OCI-LY7 (cell line): Measurements from ENCODE around the gene MMP23B. TPM values are rescaled to one million over a fixed set of nuclear protein-coding genes. Genes with fewer than 3 reads are reported as not detected.

ENCODE experiments used
- BruUV-seq: library from RNA; stranded (reverse); fragments of 400-500 nt; replicated peaks from 2 replicates; lab custom pipeline; 2021; lab: Mats Ljungman, UMichigan
- CTCF ChIA-PET: fragments of 300-600 bp; sonication (Branson Sonifier 250); formaldehyde crosslinking; loops from one replicate; lab custom pipeline; 2022; ENCODE audit warnings: antibody characterized with exemption; ENCODE audit not compliant: unreplicated experiment; lab: Charles Lee
- POLR2A ChIA-PET: fragments of 300-600 bp; sonication (Branson Sonifier 250); formaldehyde crosslinking; loops from one replicate; lab custom pipeline; 2022; ENCODE audit warnings: antibody characterized with exemption; lab: Charles Lee
- DNase-seq: peaks from one replicate; pipeline ENCODE4 v3.0.0-alpha.2; 2015; ENCODE audit warnings: low spot score
- H2AFZ ChIP-seq: fragments of 200-600 bp; sonication (generic), shearing (Covaris generic); 2 replicates; pipeline ENCODE4 v1.6.1; 2014; ENCODE audit warnings: mild to moderate bottlenecking, antibody characterized with exemption, low read length, moderate library complexity
- H3K27ac ChIP-seq: fragments of 200-600 bp; sonication (generic); 2 replicates; pipeline ENCODE4 v1.5.1; 2014; ENCODE audit warnings: mixed run types, low read depth, mild to moderate bottlenecking, moderate library complexity, low read length, inconsistent platforms; ENCODE audit not compliant: poor library complexity, severe bottlenecking
- H3K36me3 ChIP-seq: fragments of 200-600 bp; sonication (generic); 2 replicates; pipeline ENCODE4 v1.6.1; 2014; ENCODE audit warnings: mild to moderate bottlenecking, antibody characterized with exemption, low read length, moderate library complexity, mixed read lengths; ENCODE audit not compliant: insufficient read depth
- H3K4me1 ChIP-seq: fragments of 200-600 bp; sonication (generic); 2 replicates; pipeline ENCODE4 v1.5.1; 2014; ENCODE audit warnings: mild to moderate bottlenecking, low read length; ENCODE audit not compliant: insufficient read depth, poor library complexity, severe bottlenecking
- H3K4me2 ChIP-seq: fragments of 200-600 bp; sonication (generic); 2 replicates; pipeline ENCODE4 v1.6.1; 2014; ENCODE audit warnings: mild to moderate bottlenecking, low read length
- H3K4me3 ChIP-seq: fragments of 200-600 bp; sonication (generic); 2 replicates; pipeline ENCODE4 v1.5.1; 2014; ENCODE audit warnings: mild to moderate bottlenecking, low read depth, low read length; ENCODE audit not compliant: poor library complexity, severe bottlenecking
- H3K79me2 ChIP-seq: fragments of 200-600 bp; sonication (generic); 2 replicates; pipeline ENCODE4 v1.6.1; 2016; ENCODE audit warnings: low read depth, mild to moderate bottlenecking, low read length, moderate library complexity, mixed read lengths; ENCODE audit not compliant: insufficient read depth
- H3K9me2 ChIP-seq: fragments of 200-600 bp; sonication (generic); 2 replicates; pipeline ENCODE4 v1.6.1; 2016; ENCODE audit warnings: mild to moderate bottlenecking, low read length, mixed read lengths; ENCODE audit not compliant: insufficient read depth
- H3K9me3 ChIP-seq: fragments of 200-600 bp; sonication (generic); 2 replicates; pipeline ENCODE4 v1.6.1; 2014; ENCODE audit warnings: mild to moderate bottlenecking, mixed run types, low read length, mixed read lengths
- H4K20me1 ChIP-seq: fragments of 200-600 bp; sonication (generic); 2 replicates; pipeline ENCODE4 v1.6.1; 2014; ENCODE audit warnings: mild to moderate bottlenecking, antibody characterized with exemption, low read length, moderate library complexity, mixed read lengths; ENCODE audit not compliant: insufficient read depth
- EZH2phosphoT487 ChIP-seq: fragments of 200-600 bp; sonication (generic); IDR thresholded peaks from 2 replicates; pipeline ENCODE4 v1.6.1; 2018; ENCODE audit warnings: low read depth, borderline replicate concordance, mild to moderate bottlenecking, mixed run types, antibody characterized with exemption, low read length, moderate library complexity, mixed read lengths
- intact Hi-C: fragments of 100-400 bp; cut with micrococcal nuclease; formaldehyde crosslinking; loops from one replicate; pipeline ENCODE4 v1.10.0; 2022; ENCODE audit not compliant: unreplicated experiment
- total RNA-seq, 2 experiments: library from RNA; depleted of rRNA in 1 of 2; stranded (reverse); fragments of >200 nt in 1 of 2; shearing (Covaris generic) in 1 of 2; gene quantifications; 2 replicates each; pipeline ENCODE4 v1.2.3, GENCODE V29; 2014 to 2022
- TF ChIP-seq, protein P1 (sequence below): fragments of 200-600 bp; sonication (generic); conservative IDR thresholded peaks from 2 replicates; pipeline ENCODE4 v1.5.1; 2014; ENCODE audit warnings: mild to moderate bottlenecking, antibody characterized with exemption, low read length, moderate library complexity, mixed read lengths

MMP23B gene
- total RNA-seq, 2 experiments from 2014 or later, result 2.2 to 7.6 TPM

DNA sequence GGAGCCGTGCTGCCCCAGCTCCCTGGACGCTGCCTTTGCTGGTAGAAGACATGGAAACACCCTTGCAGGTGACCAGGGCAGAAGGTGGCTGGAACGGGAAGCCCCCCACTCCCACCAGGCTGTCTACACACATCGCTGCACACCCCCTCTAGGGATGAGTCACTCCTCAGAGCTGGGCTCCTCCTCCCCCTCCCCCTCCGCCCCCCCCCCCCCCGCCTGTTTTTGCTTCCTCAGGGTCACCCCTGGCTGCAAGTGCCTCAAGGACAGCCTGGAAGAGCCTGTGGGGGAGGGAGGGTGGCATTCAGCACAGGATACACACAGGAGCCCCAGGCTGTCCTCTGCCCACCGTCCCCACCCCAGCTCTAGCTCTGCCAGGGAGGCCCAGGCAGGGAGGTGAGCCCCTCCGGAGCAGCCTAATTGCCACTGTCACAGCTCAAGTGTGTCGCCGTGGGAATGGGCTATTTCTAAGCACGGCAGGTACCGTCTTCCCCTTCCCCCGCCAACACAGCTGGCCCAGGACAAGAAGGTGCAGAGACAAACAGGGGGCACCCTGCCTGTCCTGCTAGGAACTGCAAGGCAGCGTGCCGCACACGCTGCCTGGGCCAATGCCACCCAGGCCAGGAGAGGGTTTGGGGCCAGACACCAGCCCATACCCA is 34.6 kb upstream of the MMP23B start:
- H3K9me3 ChIP-seq, result no peaks in the 10 kb centered on the region
- no peak overlapping the region for H3K4me2 ChIP-seq
- CTCF ChIA-PET, result no interaction called here
- DNase-seq, result peak; percentile 43
- TF ChIP-seq, protein P1, sequence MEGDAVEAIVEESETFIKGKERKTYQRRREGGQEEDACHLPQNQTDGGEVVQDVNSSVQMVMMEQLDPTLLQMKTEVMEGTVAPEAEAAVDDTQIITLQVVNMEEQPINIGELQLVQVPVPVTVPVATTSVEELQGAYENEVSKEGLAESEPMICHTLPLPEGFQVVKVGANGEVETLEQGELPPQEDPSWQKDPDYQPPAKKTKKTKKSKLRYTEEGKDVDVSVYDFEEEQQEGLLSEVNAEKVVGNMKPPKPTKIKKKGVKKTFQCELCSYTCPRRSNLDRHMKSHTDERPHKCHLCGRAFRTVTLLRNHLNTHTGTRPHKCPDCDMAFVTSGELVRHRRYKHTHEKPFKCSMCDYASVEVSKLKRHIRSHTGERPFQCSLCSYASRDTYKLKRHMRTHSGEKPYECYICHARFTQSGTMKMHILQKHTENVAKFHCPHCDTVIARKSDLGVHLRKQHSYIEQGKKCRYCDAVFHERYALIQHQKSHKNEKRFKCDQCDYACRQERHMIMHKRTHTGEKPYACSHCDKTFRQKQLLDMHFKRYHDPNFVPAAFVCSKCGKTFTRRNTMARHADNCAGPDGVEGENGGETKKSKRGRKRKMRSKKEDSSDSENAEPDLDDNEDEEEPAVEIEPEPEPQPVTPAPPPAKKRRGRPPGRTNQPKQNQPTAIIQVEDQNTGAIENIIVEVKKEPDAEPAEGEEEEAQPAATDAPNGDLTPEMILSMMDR, result peak; percentile 43
- no peak for TF ChIP-seq EZH2phosphoT487
- H2AFZ ChIP-seq, result no peak overlapping the region
- H3K36me3 ChIP-seq, result no peaks in the 10 kb centered on the region
- H3K27ac ChIP-seq, result no peak overlapping the region
- no peaks in the 10 kb centered on the region for H3K79me2 ChIP-seq
- H3K9me2 ChIP-seq, result no peaks in the 10 kb centered on the region
- peaks cover 2% of the 10 kb centered on the region for H3K4me1 ChIP-seq
- intact Hi-C loops, result no loop called here
- H4K20me1 ChIP-seq, result no peaks in the 10 kb centered on the region
- BruUV-seq, result no TSS peak
- POLR2A ChIA-PET, result no interaction called here
- no peak overlapping the region for H3K4me3 ChIP-seq

DNA sequence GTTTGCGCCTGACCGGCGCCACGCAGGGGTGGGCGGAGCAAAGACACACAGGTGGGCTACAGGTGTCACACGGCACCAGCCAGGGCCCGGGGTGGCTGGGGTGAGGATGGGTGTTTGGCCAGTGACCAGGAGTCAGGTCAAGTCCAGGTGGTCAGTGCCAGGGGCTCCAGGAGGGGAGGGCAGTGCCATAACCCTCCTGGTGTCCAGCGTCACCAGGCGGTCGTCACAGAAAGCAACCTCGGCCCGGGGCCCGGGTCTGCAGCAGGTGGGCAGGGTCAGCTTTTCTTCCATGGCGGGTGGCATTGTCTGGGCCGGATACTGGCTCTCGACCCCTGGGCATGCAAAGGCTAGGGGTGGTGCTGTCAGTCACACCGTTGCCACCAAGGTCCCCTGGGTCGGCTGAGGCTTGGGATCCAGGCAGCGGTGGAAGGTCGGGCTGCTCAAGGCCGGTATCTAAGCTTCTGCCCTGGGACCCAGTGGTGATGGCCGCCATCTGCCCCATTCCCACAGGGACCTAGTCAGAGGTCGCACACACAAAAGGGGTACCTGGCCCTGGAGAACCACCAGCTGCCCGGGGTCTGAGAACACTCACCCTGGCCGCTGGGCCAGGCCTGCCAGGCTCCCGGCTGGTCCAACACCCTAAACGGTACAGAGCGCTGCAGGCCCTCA is 33.8 kb upstream of the MMP23B start:
- no peaks in the 10 kb centered on the region for H3K36me3 ChIP-seq
- no peaks in the 10 kb centered on the region for H3K79me2 ChIP-seq
- intact Hi-C loops, result no loop called here
- no peaks in the 10 kb centered on the region for H4K20me1 ChIP-seq
- ChIA-PET CTCF (no interaction called here), POLR2A (no interaction called here)
- BruUV-seq, result no TSS peak
- peaks cover 8% of the 10 kb centered on the region for H3K4me1 ChIP-seq
- H3K9me2 ChIP-seq, result no peaks in the 10 kb centered on the region
- no peak overlapping the region for H3K4me2 ChIP-seq
- no peak overlapping the region for H2AFZ ChIP-seq
- no peak for DNase-seq
- no peaks in the 10 kb centered on the region for H3K9me3 ChIP-seq
- H3K4me3 ChIP-seq, result no peak overlapping the region
- H3K27ac ChIP-seq, result no peak overlapping the region
- TF ChIP-seq, protein P1, result no peak
- no peak for TF ChIP-seq EZH2phosphoT487

DNA sequence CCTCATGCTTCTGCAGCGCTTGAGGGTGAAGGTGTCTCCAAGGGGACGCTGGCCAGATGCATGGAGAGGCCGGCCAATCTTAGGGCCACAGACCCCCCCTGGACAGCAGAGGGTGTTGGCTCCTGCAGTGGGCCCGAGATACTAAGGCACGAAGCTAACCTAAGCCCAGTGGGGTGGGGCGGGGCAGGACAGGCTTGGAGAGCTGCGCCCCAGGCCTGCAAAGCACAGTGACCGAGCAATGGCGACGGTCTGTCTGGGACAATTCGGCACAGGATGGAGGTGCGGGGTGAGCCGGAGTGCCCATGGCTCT is 33.3 kb upstream of the MMP23B start:
- H3K9me2 ChIP-seq, result no peaks in the 10 kb centered on the region
- H2AFZ ChIP-seq, result no peak overlapping the region
- ChIA-PET CTCF (no interaction called here), POLR2A (no interaction called here)
- no TSS peak for BruUV-seq
- H3K4me3 ChIP-seq, result no peak overlapping the region
- no peaks in the 10 kb centered on the region for H3K36me3 ChIP-seq
- H3K9me3 ChIP-seq, result no peaks in the 10 kb centered on the region
- intact Hi-C loops, result no loop called here
- no peak for TF ChIP-seq EZH2phosphoT487
- TF ChIP-seq, protein P1, result no peak
- no peaks in the 10 kb centered on the region for H3K79me2 ChIP-seq
- DNase-seq, result no peak
- no peaks in the 10 kb centered on the region for H4K20me1 ChIP-seq
- H3K4me1 ChIP-seq, result peaks cover 8% of the 10 kb centered on the region
- H3K27ac ChIP-seq, result no peak overlapping the region
- no peak overlapping the region for H3K4me2 ChIP-seq
